Suppressor macrophage treated with lipopolysaccharide for 1 hour (primary cell): ENCODE results near the gene SOX18.
"Not testable (repeated sequence)": the region's sequence is repeated elsewhere in the genome, so short reads cannot be mapped to it uniquely, and the experiment has no call there.

ENCODE experiments used
- DNase-seq, 3 donors: peaks; one replicate each; pipeline ENCODE4 v3.0.0-alpha.2; 2020 to 2022

SOX18 gene

GRCh38 chr20:64049060-64049877 lies at the start of gene SOX18:
Gene SOX18 (minus strand): TSS chr20:64049639. CDS start chr20:64049516, 123 bp downstream.
- DNase-seq: peak; percentile 32 to 69 (median 41)

GRCh38 chr20:64098471-64099013 lies 49.1 kb upstream of the SOX18 start:
- DNase-seq: peak in 1 of 3 donors; percentile 9

- DNase-seq: no peak
Observed at GRCh38 chr20:64096535-64096934, 47.1 kb upstream of the SOX18 start.

- DNase-seq: no peak
Observed at GRCh38 chr20:64095927-64096326, 46.5 kb upstream of the SOX18 start.

- no peak for DNase-seq
Observed at GRCh38 chr20:64095455-64095854, 46.0 kb upstream of the SOX18 start.

- no peak for DNase-seq
Observed at GRCh38 chr20:64093013-64093503, 43.6 kb upstream of the SOX18 start.

GRCh38 chr20:64092258-64093012 lies 43.0 kb upstream of the SOX18 start:
- DNase-seq: no peak

GRCh38 chr20:64091770-64092169 lies 42.3 kb upstream of the SOX18 start:
- no peak for DNase-seq

- no peak for DNase-seq
Observed at GRCh38 chr20:64091340-64091739, 41.9 kb upstream of the SOX18 start.

GRCh38 chr20:64090165-64090564 lies 40.7 kb upstream of the SOX18 start:
- DNase-seq: no peak

GRCh38 chr20:64088586-64088985 lies 39.1 kb upstream of the SOX18 start:
- DNase-seq: not testable (repeated sequence)

GRCh38 chr20:64087226-64087825 lies 37.9 kb upstream of the SOX18 start:
- DNase-seq: not testable (repeated sequence)

GRCh38 chr20:64086801-64087200 lies 37.4 kb upstream of the SOX18 start:
- DNase-seq: no peak

GRCh38 chr20:64084685-64085152 lies 35.3 kb upstream of the SOX18 start:
- DNase-seq: no peak

GRCh38 chr20:64083804-64084684 lies 34.6 kb upstream of the SOX18 start, which contains the start of gene LKAAEAR1:
Gene LKAAEAR1 (minus strand): TSS chr20:64084398. CDS start chr20:64084219, 179 bp downstream.
- DNase-seq: peak in 1 of 3 donors; percentile 34

GRCh38 chr20:64083378-64083803 lies 34.0 kb upstream of the SOX18 start:
- peak; percentile 74 to 91 (median 82) for DNase-seq

GRCh38 chr20:64082820-64083377 lies 33.5 kb upstream of the SOX18 start:
- peak; percentile 44 to 60 (median 60) for DNase-seq

- peak; percentile 41 to 61 (median 58) for DNase-seq
Observed at GRCh38 chr20:64082126-64082731, 32.8 kb upstream of the SOX18 start.

GRCh38 chr20:64081624-64081964 lies 32.2 kb upstream of the SOX18 start:
- DNase-seq: no peak

- no peak for DNase-seq
Observed at GRCh38 chr20:64080813-64081623, 31.6 kb upstream of the SOX18 start.
